ENCODE results near the gene NAE1.

- TF ChIP-seq TAF1 (IDR thresholded peaks at IDR 0.05; ENCODE audit: low read depth, low read length) (no peak), POLR2A (IDR thresholded peaks at IDR 0.05; ENCODE audit: low read depth, low read length) (no peak), POLR2AphosphoS5 (IDR thresholded peaks at IDR 0.05; ENCODE audit: low read depth, low read length) (no peak)
Measured at GRCh38 chr16:66853261-66854139, 22.7 kb upstream of the NAE1 start.
